GM19452 (cell line): Measurements from ENCODE around the gene RGS21.
"Not testable (repeated sequence)": the region's sequence is repeated elsewhere in the genome, so short reads cannot be mapped to it uniquely, and the experiment has no call there.

Experiments used
- ATAC-seq: cut with Tn5 transposase; IDR thresholded peaks from one replicate; pipeline ENCODE4 v1.9.1; 2021; ENCODE audit not compliant: unreplicated experiment

Gene RGS21, protein sequence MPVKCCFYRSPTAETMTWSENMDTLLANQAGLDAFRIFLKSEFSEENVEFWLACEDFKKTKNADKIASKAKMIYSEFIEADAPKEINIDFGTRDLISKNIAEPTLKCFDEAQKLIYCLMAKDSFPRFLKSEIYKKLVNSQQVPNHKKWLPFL

DNA sequence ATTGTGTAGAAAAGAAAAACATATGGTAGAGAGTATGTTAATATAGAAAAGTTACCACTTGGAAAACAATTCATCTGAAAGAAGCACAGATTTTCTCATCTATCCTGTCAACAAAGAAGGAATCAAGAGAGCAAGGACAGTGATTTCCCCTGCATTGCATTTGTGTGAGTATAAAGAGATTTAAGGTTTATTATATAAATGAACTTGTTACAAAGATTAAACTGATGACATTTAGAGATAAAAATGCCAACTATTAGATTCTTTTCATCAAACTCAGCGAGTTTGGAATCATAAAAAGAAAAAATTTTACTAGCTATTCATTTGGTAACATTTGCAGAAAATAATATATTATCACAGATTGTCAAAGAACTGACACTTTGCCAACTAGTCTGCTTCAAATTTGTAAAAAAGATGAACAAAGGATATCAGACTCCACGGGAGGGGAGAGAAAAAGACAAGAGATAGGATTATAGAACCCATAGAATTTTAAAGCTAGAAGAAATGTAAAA is at the start of gene RGS21:
Gene RGS21, plus strand, starts transcription at position 51 of the 509 bp plus-strand sequence. CDS start 26,045 bp downstream, outside the sequence.
- ATAC-seq = no peak

DNA sequence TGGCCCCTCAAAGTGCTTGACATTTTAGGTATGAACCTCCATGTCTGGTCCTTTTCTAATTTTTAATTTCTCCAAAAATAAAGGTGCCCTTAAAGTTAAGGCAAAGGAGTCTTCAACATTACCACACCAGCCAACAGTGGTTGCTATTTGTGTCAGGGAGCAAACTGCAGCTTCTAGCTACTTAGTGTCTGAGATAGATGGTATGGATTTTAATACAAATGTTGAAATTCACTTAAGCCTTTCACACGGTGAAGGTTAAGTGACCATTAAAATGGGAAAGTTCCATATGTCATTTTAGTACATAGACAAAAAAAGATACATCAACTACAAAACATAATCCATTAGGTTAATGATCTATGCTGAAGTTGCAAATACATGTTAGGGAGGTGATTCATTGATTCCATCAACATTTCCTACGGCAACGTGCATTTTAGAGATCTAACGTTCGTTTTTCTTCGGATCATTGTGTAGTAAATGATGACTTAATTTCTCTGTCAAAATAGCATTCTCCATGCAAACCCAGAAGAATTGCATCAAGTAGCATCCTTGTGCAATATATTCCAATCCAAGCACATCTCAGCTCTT is 48.2 kb upstream of the RGS21 start:
- ATAC-seq = no peak

DNA sequence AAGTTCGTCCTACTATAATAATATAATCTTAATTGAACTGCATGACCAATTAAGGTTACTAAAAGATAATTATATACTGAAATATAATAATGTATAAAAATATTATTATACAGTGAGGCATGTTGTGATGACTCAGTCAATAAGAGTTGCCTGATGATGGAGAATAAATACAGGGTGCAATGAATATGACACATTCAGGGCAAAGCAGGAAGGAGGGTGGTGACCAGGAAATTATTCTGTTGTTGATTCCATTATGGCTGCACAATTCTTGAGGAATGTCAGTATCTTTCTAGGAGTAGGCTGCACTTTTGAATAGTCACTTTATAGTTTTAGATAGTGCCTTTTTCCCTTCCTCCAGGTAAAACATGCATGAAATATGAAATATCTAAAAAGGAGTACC is 46.4 kb upstream of the RGS21 start:
- ATAC-seq = no peak

DNA sequence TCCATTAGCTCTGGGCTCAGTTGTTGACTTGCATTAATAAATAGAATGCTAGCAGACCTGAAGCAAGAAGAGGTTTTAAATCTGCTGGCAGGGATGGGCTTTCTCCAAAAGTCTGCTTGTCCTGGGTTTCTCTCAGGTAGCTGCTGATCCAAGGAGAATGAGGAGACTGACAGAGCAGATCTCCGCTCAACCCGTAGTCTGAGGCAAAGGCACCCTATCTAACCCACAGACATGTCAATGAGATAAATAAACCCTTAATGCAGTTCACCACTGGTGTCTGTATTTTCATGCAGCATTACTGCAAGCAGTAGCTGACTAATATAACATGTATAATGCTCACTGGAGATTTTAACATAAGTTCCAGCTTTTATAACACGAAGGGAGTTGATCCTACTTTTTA is 44.1 kb upstream of the RGS21 start:
- no peak for ATAC-seq

DNA sequence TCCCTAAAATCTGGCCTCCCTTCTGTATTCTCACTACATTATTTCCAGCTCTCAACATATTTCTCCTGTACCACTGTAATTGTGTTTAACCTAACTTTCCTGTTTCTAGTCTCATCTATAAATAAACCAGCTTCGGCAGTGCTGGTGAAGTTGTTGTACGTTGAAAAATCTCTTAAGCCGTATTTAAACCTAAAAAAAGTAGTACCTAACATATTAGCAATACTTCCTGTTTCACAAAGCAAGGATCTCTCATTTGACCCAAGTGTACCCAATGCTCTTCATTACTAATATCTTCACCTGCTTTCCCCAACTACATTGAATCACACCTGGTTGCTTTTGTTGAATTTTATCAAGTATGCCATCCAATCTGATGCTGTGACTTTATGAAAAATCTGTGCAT is 42.2 kb upstream of the RGS21 start:
- no peak for ATAC-seq

DNA sequence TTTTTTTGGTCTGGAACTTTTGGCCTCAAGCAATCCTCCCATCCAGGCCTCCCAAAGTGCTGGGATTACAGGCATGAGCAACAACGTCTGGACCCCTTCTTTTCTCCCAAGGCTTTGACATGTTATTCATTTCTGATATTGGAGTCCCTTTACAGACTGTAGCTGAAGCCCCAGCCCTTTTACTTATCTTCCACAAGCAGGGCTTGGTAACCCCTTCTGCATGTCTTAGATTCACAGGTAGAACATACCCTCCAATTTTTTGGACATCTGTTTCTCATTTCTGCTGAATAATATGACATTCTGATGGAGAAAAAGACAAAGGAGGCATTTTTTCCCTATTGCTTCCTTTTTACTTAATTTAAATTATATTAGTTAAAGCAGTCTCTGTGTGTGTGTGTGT is 39.2 kb upstream of the RGS21 start:
- no peak for ATAC-seq

DNA sequence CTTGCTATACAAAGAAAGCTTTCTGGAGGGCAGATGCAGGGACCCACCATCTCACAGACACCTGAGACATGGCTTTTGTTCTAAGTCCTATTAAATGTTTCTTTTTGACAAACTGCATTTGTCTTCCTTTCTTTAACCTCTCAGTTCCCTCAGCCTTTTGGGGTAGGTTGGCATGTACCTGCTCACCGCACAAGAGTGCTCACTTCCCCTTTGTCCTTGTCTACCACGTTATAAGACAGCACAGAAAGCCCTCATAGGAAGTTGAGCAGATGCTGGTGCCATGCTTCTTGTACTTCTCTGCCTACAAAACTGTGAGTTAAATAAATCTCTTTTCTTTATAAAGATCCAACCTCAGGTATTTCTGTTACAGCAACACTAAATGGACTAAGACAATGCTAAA is 31.9 kb upstream of the RGS21 start:
- ATAC-seq = no peak

DNA sequence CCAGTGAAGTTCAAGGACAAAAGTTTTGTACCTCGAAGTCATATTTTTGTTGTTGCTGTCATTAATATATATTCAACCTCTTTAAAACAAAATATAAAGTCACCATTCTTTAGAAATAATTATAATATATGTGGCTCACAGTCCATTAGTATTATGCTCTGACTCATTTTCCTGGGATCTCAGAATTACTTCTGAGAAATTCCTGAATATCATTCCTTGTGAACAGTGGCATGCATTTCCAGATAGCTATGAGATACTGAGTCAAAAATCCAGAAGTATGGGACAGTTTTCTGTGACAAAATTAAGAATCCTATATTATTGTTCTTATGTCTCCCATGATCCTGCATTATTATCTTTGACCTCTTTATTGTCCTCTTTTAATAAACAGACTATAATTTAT is 13.8 kb upstream of the RGS21 start:
- ATAC-seq = no peak

DNA sequence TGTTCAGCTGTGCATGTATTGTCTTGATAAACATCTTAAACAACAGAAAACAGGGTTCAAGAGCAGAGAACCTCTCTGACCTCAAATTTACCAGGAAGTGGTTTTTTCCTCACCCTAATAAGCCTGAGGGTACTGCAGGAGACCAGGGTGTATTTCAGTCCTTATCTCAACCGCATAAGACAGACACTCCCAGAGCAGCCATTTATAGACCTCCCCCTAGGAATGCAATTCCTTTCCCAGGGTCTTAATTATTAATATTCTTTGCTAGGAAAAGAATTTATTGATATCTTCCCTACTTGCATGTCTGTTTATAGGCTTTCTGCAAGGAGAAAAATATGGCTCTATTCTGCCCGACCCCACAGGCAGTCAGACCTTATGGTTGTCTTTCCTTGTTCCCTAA is 8.5 kb upstream of the RGS21 start:
- not testable (repeated sequence) for ATAC-seq

DNA sequence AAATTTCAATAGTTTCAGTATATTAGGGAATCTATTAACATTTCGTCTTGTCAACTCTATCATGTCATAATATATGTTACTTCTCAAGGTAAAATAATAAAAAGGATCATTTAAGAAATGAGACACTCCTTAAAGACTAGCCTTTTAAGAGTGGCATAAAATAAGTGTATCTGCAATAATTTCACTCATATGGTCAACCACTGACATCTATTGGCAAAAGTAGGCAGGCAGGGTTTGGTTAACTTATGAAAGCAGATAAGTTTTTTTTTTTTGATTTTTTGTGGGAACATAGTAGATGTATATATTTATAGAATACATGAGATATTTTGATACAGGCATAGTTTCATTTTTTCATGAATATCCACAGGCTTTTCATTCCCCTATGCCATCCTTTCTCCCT is 5.5 kb upstream of the RGS21 start:
- ATAC-seq = no peak

DNA sequence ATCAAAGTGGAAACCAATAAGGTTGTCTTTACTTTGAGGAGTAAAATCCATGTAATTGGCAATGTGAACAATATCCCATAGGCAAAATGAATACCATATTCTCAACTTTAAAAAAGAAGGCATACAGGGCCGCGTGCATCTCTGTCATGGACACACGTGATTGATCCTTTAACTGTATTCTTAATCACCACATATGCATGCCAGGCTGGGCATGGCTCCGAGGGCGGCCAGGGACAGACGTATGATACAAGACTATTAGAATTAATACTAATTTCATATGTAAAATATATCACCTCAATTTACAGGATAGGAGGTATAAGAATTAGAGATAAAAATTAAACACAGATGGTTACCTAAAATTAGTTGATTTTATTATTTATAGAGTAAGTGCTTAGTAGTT is 11.2 kb downstream of the RGS21 start:
- ATAC-seq = no peak

DNA sequence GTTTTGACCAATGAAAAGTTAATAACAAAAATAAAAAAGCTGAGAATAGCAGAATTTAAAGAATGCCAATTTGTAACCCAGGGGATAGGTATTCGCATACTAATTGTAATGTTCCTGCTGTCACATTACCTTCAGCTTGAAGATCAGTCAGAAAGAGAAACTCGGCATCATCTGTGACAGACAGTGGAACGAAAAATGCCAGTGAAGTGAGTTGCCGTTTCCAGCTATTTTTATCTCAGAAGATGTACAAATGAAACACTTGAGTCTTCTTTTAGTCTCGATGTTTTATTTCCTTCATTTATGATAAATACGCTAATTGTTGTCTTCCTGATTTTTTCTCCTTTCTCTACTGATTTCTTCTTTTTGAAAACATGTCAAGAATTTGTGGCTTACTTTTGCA is 26.1 kb downstream of the RGS21 start:
- ATAC-seq = no peak

DNA sequence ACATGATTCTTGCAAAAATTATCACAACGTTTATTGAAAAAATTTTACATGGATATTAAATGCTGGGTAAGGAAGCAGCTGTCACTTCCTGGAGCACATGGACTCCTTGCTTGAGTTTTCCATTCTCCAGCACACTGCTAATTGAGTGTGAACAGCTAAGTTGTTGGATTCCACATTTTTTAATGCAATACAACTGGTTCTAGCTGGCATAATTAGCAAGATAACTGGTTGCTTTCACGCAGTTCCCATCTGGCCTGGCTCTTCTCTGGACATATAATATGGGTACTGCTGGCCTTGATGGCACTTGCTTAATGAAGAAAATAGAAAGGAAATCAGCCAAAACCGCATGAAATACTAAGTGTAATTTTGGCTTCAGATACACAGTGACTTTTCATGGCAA is 26.6 kb downstream of the RGS21 start:
- no peak for ATAC-seq

DNA sequence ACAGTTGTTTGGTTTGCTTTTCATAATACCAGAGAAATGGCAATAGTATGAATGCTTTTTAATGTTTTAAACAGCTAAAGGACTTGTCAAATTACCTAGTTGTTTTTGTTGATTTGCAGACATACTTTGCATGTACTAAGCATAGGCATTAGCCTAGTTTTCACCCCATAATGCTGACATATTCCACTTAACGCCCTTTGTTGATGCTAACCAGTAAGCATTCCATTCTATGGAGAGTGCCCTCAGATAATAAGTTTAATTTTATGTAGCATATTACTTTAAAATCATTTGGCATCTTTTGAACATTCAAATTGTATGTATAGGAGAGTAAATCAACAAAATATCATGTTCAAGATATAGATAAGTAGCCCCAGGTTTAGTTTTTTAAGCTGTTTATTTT is 32.5 kb downstream of the RGS21 start:
- no peak for ATAC-seq

DNA sequence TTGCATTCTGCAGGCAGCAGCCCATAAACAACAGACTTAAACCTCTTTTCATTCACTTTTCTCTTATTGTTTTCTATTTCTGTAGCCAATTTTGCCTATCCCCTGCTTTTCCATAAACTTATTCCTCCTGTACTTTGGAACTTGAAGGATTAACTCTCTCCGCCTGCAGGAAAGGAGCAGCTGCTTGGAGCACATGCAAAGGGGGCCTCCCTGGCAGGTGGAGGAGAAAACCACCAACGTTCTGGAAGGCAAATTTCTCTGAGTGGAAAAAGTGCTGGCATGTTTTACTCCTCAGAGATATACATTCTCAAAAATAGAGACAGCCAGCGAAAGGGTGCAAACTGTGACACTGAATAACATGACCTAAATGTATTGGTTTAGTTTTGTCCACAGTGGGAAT is 33.6 kb downstream of the RGS21 start:
- no peak for ATAC-seq

DNA sequence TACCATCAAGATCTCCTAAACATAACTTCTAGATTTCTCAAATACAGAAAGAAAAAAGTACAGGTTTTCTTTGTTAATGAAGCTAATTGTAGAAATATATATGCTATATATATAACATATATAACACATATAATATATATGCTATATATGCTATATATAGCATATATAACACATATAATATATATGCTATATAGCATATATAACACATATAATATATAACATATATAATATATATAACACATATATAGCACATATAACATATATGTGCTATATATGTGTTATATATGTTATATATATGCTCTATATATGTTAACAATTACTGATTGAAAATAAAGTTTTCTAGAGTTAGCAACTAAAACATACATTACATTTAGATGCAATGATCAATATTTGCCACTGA is 34.8 kb downstream of the RGS21 start:
- ATAC-seq = no peak

DNA sequence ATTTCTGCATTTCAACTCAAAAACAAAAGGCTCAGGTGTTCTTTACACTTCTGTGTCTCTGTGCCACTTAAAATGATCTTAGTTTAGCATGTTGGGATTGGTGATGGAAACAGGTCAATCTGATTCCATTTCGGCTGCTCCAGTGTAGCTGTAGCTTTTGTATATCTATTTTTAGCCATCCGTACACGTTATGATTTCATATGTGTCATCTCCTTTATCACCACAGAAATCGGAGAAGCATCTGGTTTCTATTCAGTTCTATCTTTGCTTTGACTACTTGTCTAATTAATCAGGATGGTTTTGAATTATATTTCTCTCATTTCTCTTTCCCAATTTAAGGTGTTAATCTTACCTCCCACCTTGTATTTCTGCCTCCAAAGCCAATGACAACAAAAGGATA is 41.1 kb downstream of the RGS21 start:
- ATAC-seq = no peak

DNA sequence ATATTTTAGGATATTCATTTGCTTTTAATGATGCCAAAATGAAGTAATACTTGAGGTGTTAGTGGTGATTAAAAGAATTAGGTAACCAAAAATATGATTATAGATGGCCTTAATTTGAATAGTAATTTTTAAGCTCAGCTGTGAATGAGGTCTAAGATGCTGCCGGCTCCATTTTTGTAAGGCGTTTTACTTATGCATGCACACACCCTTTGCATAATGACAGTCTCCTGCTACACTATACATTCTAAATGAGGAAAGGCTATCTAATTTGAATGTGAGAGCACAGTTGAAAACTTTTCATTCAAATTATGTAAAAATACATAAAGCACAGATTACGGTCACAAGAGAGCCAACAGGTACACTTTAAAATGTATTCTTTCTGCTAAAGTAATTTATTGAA is 41.6 kb downstream of the RGS21 start:
- ATAC-seq = no peak

DNA sequence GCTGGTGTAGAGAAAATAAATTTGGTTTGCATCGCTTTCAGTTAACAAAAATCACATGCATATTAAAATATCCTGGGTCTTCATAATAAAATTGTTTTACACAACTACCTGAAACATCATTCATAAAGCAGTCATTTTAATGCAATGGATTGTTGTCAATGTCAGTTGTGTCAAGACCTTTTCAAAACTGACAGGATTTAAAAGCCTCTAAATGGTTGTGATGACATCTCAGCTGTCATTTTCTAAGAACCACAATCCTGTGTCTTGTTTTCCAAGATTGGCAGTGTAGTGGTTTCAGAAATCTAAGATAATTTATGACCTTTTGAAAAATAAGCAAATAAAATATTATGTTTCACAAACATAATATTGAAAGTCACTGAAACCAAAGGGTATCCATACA is 42.0 kb downstream of the RGS21 start:
- no peak for ATAC-seq

DNA sequence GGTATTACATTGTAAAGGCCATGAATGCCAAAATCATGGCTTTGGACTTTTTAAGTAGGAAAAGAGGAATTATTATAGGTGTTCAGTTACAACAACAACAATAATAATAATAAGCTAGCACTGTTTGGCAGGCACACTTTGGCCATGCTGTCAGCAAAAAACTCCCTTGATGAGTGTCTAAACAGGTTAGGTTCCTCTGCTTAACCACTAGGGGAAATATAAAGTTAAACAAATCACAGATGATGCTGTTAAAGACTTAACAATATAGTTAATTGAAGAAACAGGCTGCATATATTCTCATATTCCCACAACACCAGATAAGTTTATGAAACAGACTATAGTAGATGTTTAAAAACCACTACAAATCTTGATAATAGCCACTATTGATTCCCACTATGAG is 46.4 kb downstream of the RGS21 start:
- ATAC-seq = no peak

DNA sequence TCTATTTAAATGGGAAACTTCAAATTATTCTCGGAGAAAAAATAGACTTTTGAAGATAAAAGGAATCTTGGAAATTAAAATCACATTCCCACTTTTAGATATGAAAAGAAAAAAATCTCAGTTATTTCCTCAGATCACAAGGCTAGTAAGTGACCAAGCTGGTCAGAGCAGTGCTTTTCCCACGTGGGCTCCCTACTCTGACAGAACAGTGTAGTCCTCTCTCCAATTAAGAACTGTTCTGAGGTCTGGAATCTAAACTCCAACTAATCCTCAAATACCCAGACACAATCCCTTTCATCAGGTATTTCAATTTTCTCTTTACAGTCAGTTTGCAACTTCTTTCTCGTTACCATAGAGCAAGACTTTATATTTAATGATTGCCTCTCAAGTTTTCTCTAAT is 50.6 kb downstream of the RGS21 start:
- ATAC-seq = no peak

DNA sequence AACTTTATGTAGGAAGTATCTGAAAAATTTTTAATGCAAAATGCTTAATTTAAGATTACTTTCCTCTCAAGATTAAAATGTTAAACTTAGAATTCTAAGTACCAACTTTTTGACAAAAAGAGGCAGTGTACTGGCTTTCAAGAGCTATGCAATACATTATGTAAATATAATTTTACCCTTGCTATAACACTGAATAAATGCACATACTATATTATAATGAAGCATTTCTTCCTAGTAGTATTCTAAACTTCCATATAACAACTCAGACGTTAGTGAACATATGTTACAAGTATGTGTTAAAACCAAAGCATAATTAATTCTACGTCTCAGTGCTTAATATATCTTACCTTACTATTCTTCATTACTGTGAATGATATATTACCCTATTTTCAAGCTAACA is 58.5 kb downstream of the RGS21 start:
- ATAC-seq = no peak

DNA sequence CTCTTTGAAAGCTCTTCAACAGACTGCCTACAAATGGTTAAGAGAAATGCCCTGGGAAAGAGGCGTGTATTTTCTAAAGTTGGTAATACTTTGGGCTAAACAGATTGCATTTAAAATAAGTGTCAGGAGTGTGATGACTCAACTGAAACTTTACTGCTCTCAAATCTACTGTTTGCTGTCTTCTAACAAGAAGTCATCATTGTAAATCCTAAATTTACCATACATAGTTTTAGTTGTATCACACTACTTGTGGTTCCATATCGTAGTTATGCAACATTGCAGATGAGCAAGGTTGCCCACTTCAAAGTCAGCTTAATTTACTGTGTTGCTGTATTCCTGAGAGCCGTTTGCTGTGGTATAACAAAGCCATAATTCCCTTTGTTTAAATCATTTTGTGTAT is 59.6 kb downstream of the RGS21 start:
- ATAC-seq = no peak
